Fibroblast of mammary gland (primary cell): Measurements from ENCODE around the gene FGGY.
"Not testable (repeated sequence)": the region's sequence is repeated elsewhere in the genome, so short reads cannot be mapped to it uniquely, and the experiment has no call there.

Source experiments
- DNase-seq: peaks from one replicate; pipeline ENCODE4 v3.0.0-alpha.2; 2010; ENCODE audit warnings: low read depth
- H3K4me3 ChIP-seq: 2 replicates; pipeline ENCODE4 v1.5.1; 2011; ENCODE audit warnings: low read depth, mild to moderate bottlenecking, low read length, moderate library complexity; ENCODE audit not compliant: control insufficient read depth
- TF ChIP-seq, protein P1 (sequence below): conservative IDR thresholded peaks from 2 replicates; pipeline ENCODE4 v1.5.1; 2011; ENCODE audit warnings: low read depth, low read length, inconsistent platforms; ENCODE audit not compliant: control insufficient read depth, insufficient read depth

FGGY gene

DNA sequence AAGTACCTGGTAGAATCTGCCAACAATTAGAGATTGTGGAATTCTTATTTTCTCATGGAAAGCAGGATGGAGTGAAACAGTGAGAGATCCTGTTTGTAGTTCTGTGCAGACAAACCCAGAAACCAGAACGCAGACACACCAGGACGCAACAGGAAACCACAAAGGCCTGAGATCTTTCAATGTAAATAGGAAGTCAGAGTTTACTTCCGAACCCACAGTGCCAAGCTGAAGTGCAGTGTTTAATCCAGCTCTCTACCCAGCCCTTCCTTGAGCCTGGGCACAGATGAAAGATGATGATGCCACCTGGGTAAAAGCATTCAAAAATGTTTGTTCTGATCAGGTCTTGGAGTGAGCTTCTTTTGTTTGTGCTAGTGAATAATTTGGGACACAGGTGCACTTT is 273.6 kb downstream of the FGGY start:
- TF ChIP-seq, protein P1, sequence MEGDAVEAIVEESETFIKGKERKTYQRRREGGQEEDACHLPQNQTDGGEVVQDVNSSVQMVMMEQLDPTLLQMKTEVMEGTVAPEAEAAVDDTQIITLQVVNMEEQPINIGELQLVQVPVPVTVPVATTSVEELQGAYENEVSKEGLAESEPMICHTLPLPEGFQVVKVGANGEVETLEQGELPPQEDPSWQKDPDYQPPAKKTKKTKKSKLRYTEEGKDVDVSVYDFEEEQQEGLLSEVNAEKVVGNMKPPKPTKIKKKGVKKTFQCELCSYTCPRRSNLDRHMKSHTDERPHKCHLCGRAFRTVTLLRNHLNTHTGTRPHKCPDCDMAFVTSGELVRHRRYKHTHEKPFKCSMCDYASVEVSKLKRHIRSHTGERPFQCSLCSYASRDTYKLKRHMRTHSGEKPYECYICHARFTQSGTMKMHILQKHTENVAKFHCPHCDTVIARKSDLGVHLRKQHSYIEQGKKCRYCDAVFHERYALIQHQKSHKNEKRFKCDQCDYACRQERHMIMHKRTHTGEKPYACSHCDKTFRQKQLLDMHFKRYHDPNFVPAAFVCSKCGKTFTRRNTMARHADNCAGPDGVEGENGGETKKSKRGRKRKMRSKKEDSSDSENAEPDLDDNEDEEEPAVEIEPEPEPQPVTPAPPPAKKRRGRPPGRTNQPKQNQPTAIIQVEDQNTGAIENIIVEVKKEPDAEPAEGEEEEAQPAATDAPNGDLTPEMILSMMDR, result no peak
- no peak for DNase-seq
- no peak overlapping the region for H3K4me3 ChIP-seq

DNA sequence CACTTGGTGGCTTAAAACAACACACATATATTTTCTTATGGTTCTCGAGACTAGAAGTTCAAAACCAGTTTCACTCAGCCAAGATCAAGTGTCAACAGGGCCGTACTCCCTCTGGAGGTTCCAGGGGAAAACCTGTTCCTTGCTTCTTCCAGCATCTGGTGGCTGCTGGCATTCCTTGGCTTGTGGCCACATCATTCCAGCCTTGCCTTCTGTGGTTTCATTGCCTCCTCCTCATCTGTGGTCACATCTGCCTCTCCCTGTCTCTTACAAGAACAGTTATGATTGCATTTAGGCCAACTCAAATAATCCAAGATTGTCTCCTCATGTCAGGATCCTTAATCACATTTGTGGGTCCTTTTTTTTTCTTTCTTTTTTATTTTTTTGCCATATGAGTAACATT is 277.2 kb downstream of the FGGY start:
- H3K4me3 ChIP-seq, result no peak overlapping the region
- TF ChIP-seq, protein P1, result peak; percentile 24
- peak; percentile 95 for DNase-seq

DNA sequence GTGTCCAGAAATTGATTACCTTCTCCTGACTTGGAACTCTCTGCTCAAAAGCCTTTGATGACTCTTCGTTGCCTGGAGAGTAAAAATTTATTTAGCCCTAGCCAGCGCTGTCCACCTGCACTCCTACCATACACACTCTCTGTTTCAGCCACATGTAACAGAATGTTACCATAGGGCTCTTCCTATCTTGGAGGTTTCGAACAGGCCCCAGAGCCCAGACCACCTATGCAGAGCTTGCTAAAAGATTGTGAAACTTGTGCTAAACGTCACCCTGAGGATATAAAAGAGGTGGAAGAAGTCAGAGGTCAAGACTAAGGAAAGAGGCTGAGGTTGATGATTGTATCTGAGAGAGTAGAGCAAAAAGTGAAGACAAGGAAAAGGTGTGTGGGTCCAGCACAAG is 280.9 kb downstream of the FGGY start:
- H3K4me3 ChIP-seq, result no peak overlapping the region
- DNase-seq, result no peak
- TF ChIP-seq, protein P1, result no peak

DNA sequence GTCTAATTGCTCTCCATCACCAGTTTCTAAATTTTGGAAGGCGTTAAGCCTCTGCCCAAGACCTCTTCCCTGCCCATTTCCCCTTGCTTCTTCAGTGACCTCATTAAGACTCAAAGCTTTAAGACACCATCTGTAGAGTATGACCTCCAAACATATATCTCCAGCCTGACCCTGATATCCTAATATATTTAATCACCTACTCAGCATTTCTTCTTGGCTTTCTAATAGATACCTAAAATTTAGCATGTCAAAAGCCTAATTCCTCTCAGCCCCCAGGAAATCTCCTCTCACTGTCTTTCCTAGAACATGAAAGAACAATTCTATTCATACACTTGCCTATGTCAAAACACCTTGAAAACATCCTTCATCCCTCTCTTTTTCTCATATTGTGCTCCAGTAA is 282.3 kb downstream of the FGGY start:
- no peak for DNase-seq
- H3K4me3 ChIP-seq, result no peak overlapping the region
- TF ChIP-seq, protein P1, result no peak

DNA sequence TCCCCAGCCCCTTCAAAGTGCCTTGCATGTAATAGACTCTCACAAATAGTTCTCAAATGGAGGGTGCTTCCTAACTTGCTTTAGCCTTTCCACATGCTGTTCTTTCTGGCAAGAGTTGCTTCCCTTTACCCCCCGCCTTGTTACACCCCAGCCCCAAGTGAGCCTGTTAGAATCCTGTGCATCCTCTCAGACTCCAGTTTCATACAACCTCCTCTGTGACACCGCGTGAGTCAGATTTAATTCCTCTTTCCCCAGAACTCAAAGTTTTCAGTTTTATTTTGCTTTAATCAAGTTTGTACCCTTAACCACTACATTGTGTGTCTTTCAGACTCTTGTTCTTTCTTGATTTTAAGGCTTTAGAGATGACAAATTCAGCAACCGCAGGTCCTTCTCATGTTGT is 283.4 kb downstream of the FGGY start:
- TF ChIP-seq, protein P1, result no peak
- H3K4me3 ChIP-seq, result no peak overlapping the region
- DNase-seq, result no peak

DNA sequence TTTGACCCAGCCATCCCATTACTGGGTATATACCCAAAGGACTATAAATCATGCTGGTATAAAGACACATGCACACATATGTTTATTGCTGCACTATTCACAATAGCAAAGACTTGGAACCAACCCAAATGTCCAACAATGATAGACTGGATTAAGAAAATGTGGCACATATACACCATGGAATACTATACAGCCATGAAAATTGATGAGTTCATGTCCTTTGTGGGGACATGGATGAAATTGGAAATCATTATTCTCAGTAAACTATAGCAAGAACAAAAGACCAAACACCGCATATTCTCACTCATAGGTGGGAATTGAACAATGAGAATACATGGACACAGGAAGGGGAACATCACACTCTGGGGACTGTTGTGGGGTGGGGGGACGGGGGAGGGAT is 295.5 kb downstream of the FGGY start:
- DNase-seq, result not testable (repeated sequence)

DNA sequence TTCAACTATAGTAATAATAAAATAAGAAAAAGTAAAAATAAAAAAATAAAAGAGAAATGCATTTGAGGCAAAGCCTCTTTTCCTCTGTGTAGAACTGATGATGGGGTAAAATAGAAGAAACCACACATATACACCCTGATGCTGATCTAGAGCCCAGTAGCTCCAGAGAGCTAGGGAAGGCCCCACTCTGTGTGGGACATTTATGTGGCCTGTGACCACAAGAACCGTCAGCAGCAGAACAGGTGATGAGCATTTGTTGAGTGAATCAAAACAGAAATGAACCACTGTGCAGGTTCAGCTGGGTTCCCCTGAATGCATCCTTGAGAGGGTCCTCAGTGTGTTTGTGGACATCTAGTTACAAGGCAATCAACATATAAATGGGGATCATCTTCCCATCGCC is 296.0 kb downstream of the FGGY start:
- TF ChIP-seq, protein P1, result no peak
- H3K4me3 ChIP-seq, result no peak overlapping the region
- no peak for DNase-seq

More for the DNA sequence above, 295.5 kb downstream of the FGGY start:
- H3K4me3 ChIP-seq, result not testable (repeated sequence)
